Measurements from ENCODE around the gene TUT4. TPM values are rescaled to one million over a fixed set of nuclear protein-coding genes. Genes with fewer than 3 reads are reported as not detected.
"Not testable (repeated sequence)": the region's sequence is repeated elsewhere in the genome, so short reads cannot be mapped to it uniquely, and the experiment has no call there.

TUT4 gene
- total RNA-seq (2014; rRNA removed; shearing (Covaris generic)): 15.5 and 29.6 TPM in 2 replicates

DNA sequence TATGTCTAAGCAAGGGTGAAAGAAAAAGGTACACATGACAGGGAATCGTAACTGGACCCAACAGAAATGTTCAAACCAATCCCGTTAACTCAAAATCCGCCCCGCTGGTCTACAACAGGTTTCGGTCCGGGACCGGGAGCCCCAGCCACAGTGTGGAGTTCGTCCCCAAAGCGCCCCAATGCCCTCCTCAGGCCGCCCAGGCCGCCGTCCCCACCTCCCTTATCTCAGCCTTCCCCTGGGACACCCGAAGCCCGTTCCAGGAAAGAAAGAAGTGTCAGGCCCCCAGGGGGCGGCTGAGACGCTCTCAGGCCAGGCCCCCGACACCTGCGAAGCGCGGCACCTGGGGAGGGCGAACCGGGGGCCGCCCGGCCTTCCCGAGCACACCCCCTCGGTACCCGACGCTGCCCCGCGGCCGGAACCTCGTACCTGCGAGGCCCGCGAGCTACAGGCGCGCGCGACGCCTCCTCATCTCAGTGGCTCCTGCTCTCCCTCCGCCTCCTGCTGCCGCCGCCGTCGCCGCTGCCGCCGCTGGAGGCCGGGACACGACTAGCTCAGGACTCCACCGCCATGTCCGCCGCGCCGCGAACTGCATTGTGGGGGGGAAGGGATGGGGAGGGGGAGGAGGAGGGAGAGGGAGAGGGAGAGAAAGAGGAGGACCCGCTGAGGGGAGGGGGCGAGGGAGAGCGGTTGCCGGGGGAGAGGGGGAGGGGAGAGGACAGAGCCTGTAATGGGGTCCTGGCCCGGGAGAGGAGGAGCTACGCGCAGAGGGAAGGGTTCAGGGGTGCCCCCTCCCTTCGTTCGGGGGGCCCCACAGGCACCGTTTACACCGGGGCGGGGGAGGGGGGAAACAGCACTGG lies at the start of gene TUT4:
TSS of gene TUT4 (minus strand) at position 588 of the 857 bp plus-strand sequence. CDS start 26,812 bp downstream, outside the sequence.
- DNase-seq (ENCODE audit: low read depth): peak; percentile 92

DNA sequence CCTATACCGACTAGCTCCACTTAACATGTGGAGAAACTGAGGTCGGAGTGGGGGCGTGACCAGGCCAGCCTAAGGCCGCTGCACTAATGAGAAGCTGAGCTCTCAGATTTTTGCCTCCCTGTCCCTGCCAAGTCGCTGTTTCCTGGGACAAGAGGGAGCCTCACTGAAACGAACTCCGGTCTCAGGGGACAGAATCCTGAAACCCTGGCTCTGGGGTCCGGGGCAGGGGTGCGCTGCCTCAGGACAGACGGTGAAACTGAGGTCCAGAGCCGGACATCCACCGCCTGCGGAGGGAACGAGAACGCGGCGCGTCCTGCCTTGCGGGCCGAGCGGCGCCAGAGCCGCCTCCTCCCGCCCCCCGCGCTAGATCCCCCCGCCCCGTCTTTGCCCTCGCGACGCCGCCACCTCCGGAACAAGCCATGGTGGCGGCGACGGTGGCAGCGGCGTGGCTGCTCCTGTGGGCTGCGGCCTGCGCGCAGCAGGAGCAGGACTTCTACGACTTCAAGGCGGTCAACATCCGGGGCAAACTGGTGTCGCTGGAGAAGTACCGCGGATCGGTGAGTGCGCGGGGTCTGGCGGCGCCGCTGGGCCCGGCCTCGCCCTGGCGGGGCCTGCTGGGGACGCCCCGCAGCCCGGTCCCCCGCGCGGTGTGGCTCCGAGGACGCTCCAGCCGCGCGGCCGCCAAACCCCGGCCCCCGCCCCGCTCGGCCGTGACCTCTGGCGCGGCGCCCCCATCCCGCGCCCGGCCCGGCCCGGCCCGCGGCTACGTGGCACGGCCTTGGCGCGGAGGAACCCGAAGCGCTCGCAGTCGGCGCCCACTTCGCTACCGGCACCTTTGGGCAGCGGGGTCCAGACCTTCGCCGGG lies 49.3 kb upstream of the TUT4 start, which contains the start of gene GPX7:
TSS of gene GPX7 (plus strand) at position 381 of the 865 bp plus-strand sequence. CDS start at position 420, 39 bp downstream.
- peak; percentile 59 for DNase-seq (ENCODE audit: low read depth)

DNA sequence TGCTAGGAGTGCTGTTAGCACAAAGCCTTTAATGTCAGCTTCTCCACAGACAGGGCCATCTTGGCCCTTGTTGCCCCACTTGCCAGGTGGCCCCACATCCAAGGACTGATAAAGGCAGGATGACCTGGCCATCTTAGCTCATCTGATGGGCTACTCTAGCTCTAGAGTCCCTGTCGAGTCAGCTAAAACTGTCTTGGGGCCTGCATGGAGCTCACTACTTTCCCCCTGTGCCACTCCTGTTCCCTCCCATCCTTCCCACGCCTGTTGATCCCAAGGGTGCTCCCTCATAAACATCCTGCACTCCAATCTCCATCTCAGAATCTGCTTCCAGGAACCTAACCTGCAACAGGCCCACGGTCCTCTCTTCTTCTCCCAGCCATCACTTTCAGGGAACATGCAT lies 48.6 kb upstream of the TUT4 start:
- no peak for DNase-seq (ENCODE audit: low read depth)

- no peak for DNase-seq (ENCODE audit: low read depth)
Measured at GRCh38 chr1:52600533-52601179, 47.8 kb upstream of the TUT4 start.

DNA sequence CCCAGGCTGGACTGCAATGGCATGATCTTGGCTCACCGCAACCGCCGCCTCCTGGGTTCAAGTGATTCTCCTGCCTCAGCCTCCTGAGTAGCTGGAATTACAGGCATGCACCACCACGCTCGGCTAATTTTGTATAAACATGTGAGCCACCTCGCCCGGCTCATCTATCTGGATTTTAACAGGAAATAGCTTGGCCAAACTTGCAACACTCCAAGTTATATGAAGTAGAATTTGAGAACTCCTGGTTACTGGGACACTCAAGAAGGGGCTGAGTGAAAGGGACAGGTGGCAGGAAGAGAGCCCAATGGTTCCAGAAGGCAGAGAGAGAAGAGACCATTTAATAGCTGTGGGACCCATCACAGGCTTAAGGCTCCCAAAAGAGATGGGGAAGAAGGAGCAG lies 46.3 kb upstream of the TUT4 start:
- DNase-seq (ENCODE audit: low read depth): no peak

GRCh38 chr1:52598729-52599128 lies 45.8 kb upstream of the TUT4 start:
- DNase-seq (ENCODE audit: low read depth): no peak

- no peak for DNase-seq (ENCODE audit: low read depth)
Measured at GRCh38 chr1:52597912-52598311, 45.0 kb upstream of the TUT4 start.

DNA sequence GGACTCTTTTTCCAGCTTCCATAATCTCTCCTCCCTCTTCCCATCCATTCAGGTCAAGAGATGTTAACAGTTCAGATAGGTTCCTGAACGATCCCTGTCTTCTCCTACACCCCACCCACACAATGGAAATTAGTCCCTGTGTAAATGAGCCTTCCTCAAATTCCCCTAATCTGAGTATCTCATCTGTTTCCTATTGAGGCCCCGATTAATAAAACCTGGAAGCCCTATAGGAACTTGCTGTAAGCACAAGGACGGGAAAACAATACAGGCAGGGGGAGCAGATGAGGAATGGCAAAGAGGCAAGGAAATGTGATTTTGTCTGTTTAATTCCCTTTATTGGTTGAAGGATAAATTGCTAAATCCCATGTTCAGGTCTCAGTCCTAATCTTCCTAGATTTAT lies 42.2 kb upstream of the TUT4 start:
- DNase-seq (ENCODE audit: low read depth): no peak

DNA sequence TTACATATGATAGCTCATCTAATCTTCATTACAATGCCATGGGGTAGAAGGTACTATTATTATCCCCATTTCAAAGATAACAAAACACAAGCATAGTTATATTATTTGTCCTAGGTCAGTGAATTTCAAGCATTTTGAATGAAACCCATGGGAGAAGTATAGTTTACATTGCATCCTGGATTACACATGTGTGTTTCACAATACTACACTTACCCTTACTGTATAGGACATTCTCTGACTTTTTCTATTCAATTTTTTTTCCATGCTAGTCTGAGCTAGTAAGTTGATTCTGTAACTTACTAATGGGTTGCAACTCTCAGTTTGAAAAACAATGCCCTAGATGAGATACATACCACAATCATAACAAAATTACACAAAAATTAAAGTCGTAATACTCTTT lies 40.6 kb upstream of the TUT4 start:
- no peak for DNase-seq (ENCODE audit: low read depth)

GRCh38 chr1:52592637-52593323 lies 39.9 kb upstream of the TUT4 start:
- no peak for DNase-seq (ENCODE audit: low read depth)

- DNase-seq (ENCODE audit: low read depth): no peak
Measured at GRCh38 chr1:52590266-52590665, 37.4 kb upstream of the TUT4 start.

GRCh38 chr1:52588535-52588934 lies 35.6 kb upstream of the TUT4 start:
- no peak for DNase-seq (ENCODE audit: low read depth)

GRCh38 chr1:52588027-52588426 lies 35.1 kb upstream of the TUT4 start:
- no peak for DNase-seq (ENCODE audit: low read depth)

- DNase-seq (ENCODE audit: low read depth): no peak
Measured at GRCh38 chr1:52585474-52585873, 32.6 kb upstream of the TUT4 start.

DNA sequence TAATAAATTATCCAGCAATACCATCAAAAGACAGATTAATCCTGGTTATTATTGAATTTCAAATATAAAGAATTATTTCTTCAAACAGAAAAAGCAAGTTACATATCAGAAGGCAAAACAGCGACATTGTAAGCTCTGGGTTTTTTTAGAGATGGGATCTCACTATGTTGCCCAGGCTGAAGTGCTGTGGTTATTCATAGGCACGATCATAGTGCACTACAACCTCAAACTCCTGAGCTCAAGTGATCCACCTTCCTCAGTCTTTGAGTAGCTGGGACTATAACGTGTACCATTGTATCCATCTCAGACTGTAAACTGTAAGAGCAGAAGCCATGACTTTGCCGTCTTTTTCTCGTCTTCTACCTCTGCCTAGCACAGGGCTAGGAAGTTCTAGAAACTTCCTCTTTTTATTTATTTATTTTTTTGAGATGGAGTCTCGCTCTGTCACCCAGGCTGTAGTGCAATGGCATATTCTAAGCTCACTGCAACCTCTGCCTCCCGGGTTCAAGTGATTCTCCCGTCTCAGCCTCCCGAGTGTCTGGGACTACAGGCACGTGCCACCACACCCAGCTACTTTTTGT lies 29.3 kb upstream of the TUT4 start:
- no peak for DNase-seq (ENCODE audit: low read depth)

DNA sequence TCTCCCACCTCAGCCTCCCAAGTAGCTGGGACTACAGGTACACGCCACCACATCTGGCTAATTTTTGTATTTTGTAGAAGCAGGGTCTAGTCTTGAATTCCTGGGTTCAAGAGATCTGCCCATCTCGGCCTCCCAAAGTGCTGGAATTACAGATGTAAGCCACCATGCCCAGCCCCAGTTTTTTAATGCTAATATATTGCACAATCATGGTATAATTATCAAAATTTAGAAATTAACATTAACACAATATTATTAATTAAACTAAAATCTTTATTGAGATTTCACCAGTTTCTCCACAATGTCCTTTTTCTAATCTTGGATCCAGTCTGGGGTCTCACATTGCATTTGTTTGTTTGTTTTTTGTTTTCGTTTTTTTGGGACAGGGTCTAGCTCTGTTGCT lies 27.4 kb upstream of the TUT4 start:
- DNase-seq (ENCODE audit: low read depth): no peak

DNA sequence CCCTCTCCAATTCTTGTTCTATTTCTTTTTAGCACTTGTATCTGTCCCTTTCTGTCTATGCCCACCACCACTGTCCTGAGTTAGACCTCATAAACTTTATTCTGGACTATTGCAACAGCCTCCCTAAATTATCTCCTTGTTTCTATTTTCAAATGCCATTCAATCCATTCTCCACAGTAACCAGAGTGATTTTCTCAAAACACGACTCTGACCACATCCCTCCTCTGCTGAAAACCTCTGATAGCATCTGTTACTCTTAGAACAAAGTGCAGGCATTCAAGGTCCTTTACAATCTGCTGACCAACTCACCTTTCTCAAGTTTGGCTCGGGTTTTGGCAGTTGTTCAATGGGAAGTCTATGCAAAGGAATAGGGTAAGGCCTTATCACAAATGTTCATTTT lies 26.5 kb upstream of the TUT4 start:
- DNase-seq (ENCODE audit: low read depth): no peak

GRCh38 chr1:52578066-52578465 lies 25.2 kb upstream of the TUT4 start:
- not testable (repeated sequence) for DNase-seq (ENCODE audit: low read depth)

DNA sequence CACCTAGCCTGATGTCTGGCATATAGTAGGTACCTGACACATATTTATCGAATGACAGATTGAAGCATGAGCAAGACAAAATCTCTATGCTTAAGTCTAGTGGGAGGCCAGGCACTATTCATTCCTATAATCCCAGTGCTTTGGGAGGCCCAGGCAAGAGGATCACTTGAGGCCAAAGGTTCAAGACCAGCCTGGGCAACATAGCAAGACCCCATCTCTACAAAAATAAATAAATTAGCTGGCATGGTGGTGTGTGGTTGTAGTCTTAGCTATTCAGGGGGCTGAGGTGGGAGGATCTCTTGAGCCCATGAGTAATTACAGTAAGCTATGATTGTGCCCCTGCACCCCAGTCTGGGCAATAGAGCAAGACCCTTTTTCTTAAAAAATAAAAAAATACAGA lies 23.2 kb upstream of the TUT4 start:
- no peak for DNase-seq (ENCODE audit: low read depth)

GRCh38 chr1:52574594-52574993 lies 21.7 kb upstream of the TUT4 start:
- peak; percentile 74 for DNase-seq (ENCODE audit: low read depth)

GRCh38 chr1:52572387-52572786 lies 19.5 kb upstream of the TUT4 start:
- no peak for DNase-seq (ENCODE audit: low read depth)
